OCI-LY1 (cell line): ENCODE results near the gene PSD2.
A peak's percentile ranks its signal among the peaks of the same experiment; 100 is the strongest.

ENCODE experiments used
- H2AFZ ChIP-seq: fragments of 200-600 bp; sonication (generic), shearing (Covaris generic); 2 replicates; pipeline ENCODE4 v1.6.0; 2014; ENCODE audit warnings: antibody characterized with exemption, mild to moderate bottlenecking, low read length
- H3F3A ChIP-seq: fragments of 200-600 bp; sonication (generic), shearing (Covaris generic); 2 replicates; pipeline ENCODE4 v1.6.0; 2014; ENCODE audit warnings: mild to moderate bottlenecking, antibody characterized with exemption, low read length, moderate library complexity; ENCODE audit not compliant: insufficient read depth
- H3K27ac ChIP-seq: fragments of 200-600 bp; sonication (generic); 2 replicates; pipeline ENCODE4 v1.5.1; 2014; ENCODE audit warnings: low read length, mixed run types, mild to moderate bottlenecking, low read depth; ENCODE audit not compliant: poor library complexity, severe bottlenecking
- H3K27me3 ChIP-seq: fragments of 200-600 bp; sonication (generic); 2 replicates; pipeline ENCODE4 v1.6.0; 2014; ENCODE audit warnings: antibody characterized with exemption, mild to moderate bottlenecking, low read length, moderate library complexity; ENCODE audit not compliant: insufficient read depth
- H3K36me3 ChIP-seq: fragments of 200-600 bp; sonication (generic); 2 replicates; pipeline ENCODE4 v1.6.1; 2014; ENCODE audit warnings: mild to moderate bottlenecking, antibody characterized with exemption, low read length, moderate library complexity, mixed read lengths; ENCODE audit not compliant: insufficient read depth
- H3K4me1 ChIP-seq: fragments of 200-600 bp; sonication (generic); 2 replicates; pipeline ENCODE4 v1.5.1; 2014; ENCODE audit warnings: mild to moderate bottlenecking, low read length, moderate library complexity; ENCODE audit not compliant: insufficient read depth, severe bottlenecking
- H3K4me2 ChIP-seq: fragments of 200-600 bp; sonication (generic), shearing (Covaris generic); 2 replicates; pipeline ENCODE4 v1.6.1; 2014; ENCODE audit warnings: low read length
- H3K4me3 ChIP-seq: fragments of 200-600 bp; sonication (generic); 2 replicates; pipeline ENCODE4 v1.5.1; 2014; ENCODE audit warnings: low read length, low read depth, mild to moderate bottlenecking, mixed read lengths; ENCODE audit not compliant: poor library complexity, severe bottlenecking
- H3K79me2 ChIP-seq: fragments of 200-600 bp; shearing (Covaris generic); 2 replicates; pipeline ENCODE4 v1.6.1; 2016; ENCODE audit warnings: mixed run types, low read length, mixed read lengths; ENCODE audit not compliant: insufficient read depth
- H3K9ac ChIP-seq: fragments of 200-600 bp; sonication (generic), shearing (Covaris generic); 2 replicates; pipeline ENCODE4 v1.6.1; 2014; ENCODE audit warnings: mild to moderate bottlenecking, low read length, mixed read lengths
- H3K9me2 ChIP-seq: fragments of 200-600 bp; sonication (generic), shearing (Covaris generic); 2 replicates; pipeline ENCODE4 v1.6.1; 2014; ENCODE audit warnings: low read depth, mild to moderate bottlenecking, low read length, mixed read lengths
- H3K9me3 ChIP-seq: fragments of 200-600 bp; shearing (Covaris generic); 2 replicates; pipeline ENCODE4 v1.6.1; 2014; ENCODE audit warnings: low read length, mixed read lengths
- H4K20me1 ChIP-seq: fragments of 200-600 bp; sonication (generic), shearing (Covaris generic); 2 replicates; pipeline ENCODE4 v1.6.0; 2016; ENCODE audit warnings: mild to moderate bottlenecking, low read length; ENCODE audit not compliant: insufficient read depth
- EZH2 ChIP-seq: fragments of 200-600 bp; sonication (generic), shearing (Covaris generic); IDR thresholded peaks from 2 replicates; pipeline ENCODE4 v1.8.0; 2017; ENCODE audit warnings: borderline replicate concordance, mixed run types, mild to moderate bottlenecking, antibody characterized with exemption, low read length, moderate library complexity, mixed read lengths
- TF ChIP-seq, protein P1 (sequence below): fragments of 200-600 bp; sonication (generic), shearing (Covaris generic); IDR thresholded peaks from 2 replicates; pipeline ENCODE4 v1.5.1; 2017; ENCODE audit warnings: mild to moderate bottlenecking, antibody characterized with exemption, low read length, moderate library complexity, mixed read lengths

PSD2 gene

DNA sequence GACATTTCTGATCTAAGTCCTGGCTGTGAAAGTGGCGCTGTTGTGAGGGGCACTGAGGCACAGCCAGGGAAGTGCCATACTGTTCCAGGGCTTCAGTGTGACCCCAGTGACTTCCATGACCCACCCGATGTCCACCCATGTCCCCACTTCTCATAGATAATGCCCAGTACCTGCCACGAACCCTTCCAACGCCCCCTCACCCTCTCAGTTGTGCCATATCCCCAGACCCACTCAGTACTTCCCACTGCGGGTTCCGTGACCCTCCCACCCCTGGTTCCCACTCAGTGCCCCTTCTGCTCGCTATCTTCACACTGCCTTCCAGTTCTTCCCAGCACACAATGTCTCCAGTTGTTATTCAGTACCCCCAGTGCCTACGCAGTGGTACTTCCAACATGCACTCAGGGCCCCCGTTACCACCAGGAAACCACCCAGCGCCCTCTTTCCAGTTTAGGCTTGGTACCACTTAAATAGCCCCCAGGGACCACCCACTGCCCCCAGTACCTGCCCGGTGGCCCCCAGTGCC is 30.7 kb upstream of the PSD2 start:
- peak overlapping the region; percentile 66 for H3K4me3 ChIP-seq
- peaks cover 16% of the 10 kb centered on the region for H3K4me1 ChIP-seq
- no peaks in the 10 kb centered on the region for H3K9me2 ChIP-seq
- H3K36me3 ChIP-seq = no peaks in the 10 kb centered on the region
- no peak overlapping the region for H2AFZ ChIP-seq
- no peaks in the 10 kb centered on the region for H3K9me3 ChIP-seq
- H3F3A ChIP-seq = peaks cover 5% of the 10 kb centered on the region; the same call in 1 of the 2 replicates
- TF ChIP-seq EZH2 = no peak
- TF ChIP-seq, protein P1, sequence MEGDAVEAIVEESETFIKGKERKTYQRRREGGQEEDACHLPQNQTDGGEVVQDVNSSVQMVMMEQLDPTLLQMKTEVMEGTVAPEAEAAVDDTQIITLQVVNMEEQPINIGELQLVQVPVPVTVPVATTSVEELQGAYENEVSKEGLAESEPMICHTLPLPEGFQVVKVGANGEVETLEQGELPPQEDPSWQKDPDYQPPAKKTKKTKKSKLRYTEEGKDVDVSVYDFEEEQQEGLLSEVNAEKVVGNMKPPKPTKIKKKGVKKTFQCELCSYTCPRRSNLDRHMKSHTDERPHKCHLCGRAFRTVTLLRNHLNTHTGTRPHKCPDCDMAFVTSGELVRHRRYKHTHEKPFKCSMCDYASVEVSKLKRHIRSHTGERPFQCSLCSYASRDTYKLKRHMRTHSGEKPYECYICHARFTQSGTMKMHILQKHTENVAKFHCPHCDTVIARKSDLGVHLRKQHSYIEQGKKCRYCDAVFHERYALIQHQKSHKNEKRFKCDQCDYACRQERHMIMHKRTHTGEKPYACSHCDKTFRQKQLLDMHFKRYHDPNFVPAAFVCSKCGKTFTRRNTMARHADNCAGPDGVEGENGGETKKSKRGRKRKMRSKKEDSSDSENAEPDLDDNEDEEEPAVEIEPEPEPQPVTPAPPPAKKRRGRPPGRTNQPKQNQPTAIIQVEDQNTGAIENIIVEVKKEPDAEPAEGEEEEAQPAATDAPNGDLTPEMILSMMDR = no peak
- H3K79me2 ChIP-seq = no peaks in the 10 kb centered on the region
- peak overlapping the region; percentile 83; the same call in 1 of the 2 replicates for H3K4me2 ChIP-seq
- H4K20me1 ChIP-seq = no peaks in the 10 kb centered on the region
- H3K27me3 ChIP-seq = peaks cover 11% of the 10 kb centered on the region
- no peak overlapping the region for H3K9ac ChIP-seq
- H3K27ac ChIP-seq = no peak overlapping the region

DNA sequence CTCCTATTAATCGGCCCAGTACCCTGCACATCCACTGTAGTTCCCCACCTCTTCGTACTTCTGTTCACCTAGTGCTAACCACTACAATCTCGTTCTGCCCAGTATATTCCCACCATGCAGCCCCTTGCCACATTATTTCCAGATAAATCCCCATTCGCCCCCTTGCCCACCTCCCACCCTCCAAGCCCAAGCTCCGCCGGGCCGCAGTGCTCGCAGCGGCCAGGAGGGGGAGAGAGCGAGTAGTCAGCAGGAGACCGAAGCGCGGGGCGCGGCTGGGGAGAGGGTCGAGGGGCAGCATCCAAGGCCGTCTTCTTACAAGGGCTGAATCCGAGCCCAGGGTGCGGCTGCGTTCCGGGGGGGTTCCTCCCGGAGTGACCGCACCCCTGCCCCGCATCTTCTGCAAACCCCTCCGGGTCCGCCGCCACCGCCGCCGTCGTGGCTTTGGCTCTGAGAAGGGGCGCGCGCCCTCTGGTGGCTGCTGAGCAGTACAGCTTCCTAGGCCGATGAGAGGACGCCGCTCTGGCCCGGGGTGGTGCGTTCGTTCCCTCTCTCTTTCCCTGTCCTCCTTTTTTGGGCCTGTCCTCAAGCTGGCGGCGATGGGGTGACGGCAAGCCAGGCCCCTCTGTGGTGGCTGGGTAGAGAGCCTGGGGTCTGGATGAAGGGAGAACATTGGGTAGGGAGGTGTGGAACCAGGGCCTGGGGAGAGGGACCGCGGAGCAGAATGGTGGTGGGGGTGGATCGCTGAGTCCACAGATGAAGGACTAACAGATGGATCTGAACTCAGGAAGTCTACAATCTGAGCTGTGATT is 30.0 kb upstream of the PSD2 start:
- Histone ChIP-seq H3K9me3 (no peaks in the 10 kb centered on the region), H3K79me2 (no peaks in the 10 kb centered on the region), H3K9ac (peak overlapping the region; percentile 68), H3K27me3 (peaks cover 11% of the 10 kb centered on the region), H3K4me3 (peak overlapping the region; percentile 66), H3K4me1 (peaks cover 10% of the 10 kb centered on the region), H3K27ac (no peak overlapping the region), H3K36me3 (no peaks in the 10 kb centered on the region), H3K9me2 (no peaks in the 10 kb centered on the region), H3F3A (peaks cover 5% of the 10 kb centered on the region; the same call in 1 of the 2 replicates), H2AFZ (no peak overlapping the region), H4K20me1 (no peaks in the 10 kb centered on the region), H3K4me2 (peak overlapping the region; percentile 83)
- TF ChIP-seq, protein P1 = peak; percentile 97
- no peak for TF ChIP-seq EZH2

DNA sequence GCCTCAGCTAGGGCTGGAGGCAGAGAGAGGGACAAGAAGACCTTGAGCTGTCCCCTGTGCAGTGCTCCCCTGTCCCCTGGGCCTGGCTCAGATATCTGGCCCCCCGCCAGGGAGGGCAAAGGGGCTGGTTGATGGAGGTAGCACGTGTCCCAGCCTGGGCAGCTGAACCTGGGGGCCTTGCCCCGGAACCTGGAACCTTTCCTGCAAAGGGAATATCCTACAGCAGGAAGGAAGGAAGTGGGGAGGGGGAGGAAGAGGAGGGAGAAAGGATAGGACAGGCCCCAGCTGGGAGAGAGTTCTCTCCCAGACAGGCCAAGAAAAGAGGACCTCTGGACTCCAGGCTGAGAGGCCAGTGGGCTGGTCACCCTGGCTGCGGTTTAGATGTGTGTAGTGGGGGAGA is 27.6 kb upstream of the PSD2 start:
- H3K27ac ChIP-seq = no peak overlapping the region
- H3F3A ChIP-seq = no peaks in the 10 kb centered on the region
- H2AFZ ChIP-seq = no peak overlapping the region
- peaks cover 6% of the 10 kb centered on the region for H3K27me3 ChIP-seq
- H3K9me2 ChIP-seq = no peaks in the 10 kb centered on the region
- no peaks in the 10 kb centered on the region for H4K20me1 ChIP-seq
- H3K9me3 ChIP-seq = no peaks in the 10 kb centered on the region
- peaks cover 6% of the 10 kb centered on the region for H3K4me1 ChIP-seq
- H3K9ac ChIP-seq = no peak overlapping the region
- H3K4me2 ChIP-seq = no peak overlapping the region
- H3K4me3 ChIP-seq = no peak overlapping the region
- no peak for TF ChIP-seq EZH2
- H3K79me2 ChIP-seq = no peaks in the 10 kb centered on the region
- H3K36me3 ChIP-seq = no peaks in the 10 kb centered on the region
